Breast epithelium (tissue), 3 donors: ENCODE data around the gene BPIFB3.

ENCODE experiments used
- POLR2A ChIP-seq: fragments of 450-650 bp; IDR thresholded peaks from one replicate; pipeline ENCODE4 v1.6.1; 2016; ENCODE audit warnings: antibody characterized with exemption, mild to moderate bottlenecking, moderate library complexity
- POLR2AphosphoS5 ChIP-seq, 3 donors: sonication (generic); formaldehyde crosslinking; IDR thresholded peaks; one replicate each; pipeline ENCODE4 v1.6.1; 2017; ENCODE audit warnings: antibody characterized with exemption in 3 of 3
- TF ChIP-seq, protein P1 (sequence below), 3 donors: fragments of 450-650 bp; IDR thresholded peaks; one replicate each; pipeline ENCODE4 v1.5.1; 2016 to 2017; ENCODE audit warnings: antibody characterized with exemption in 3 of 3, mild to moderate bottlenecking in 3 of 3, moderate library complexity in 3 of 3

DNA sequence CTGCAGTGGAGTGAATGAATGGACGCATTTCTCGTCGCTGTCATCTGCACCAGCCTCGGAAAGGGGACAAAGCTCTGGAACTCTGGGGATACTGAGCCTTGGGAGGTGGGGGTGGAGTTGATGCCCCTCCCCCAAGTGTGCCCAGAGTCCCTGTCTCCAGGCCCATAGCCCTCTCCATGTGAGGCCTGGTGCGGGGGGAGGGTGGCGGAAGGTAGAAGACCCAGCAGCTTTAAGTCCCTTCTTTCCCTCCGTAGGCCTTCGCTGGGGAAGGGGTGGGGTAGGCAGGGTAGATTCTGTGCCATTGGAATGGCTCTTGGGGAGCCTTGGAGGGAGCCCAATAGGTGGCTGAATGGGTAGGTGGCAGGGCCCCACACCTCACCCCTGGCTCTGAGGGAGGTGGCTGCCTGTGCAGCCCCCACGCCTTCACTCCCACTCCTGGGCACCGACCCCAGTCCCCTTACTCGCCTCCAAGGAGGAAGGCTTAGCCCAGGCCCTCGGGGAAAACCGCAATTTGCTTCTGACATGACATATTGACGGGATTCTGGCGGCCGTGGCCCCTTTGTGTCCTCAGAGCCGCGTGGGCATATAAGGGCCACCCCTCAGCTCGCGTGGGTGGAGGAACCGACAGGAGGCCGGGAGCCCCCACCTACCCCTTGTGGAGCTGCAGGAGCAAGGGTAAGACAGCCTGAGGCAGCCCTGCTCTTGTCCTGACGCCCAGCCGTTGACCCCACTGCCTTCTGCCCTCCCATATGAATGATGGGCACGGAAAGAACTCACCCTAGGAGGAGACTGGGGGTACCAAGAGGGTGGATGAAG is at the start of gene BPIFB3:
- no peak for TF ChIP-seq POLR2AphosphoS5 (IDR thresholded peaks at IDR 0.05)
- TF ChIP-seq, protein P1, sequence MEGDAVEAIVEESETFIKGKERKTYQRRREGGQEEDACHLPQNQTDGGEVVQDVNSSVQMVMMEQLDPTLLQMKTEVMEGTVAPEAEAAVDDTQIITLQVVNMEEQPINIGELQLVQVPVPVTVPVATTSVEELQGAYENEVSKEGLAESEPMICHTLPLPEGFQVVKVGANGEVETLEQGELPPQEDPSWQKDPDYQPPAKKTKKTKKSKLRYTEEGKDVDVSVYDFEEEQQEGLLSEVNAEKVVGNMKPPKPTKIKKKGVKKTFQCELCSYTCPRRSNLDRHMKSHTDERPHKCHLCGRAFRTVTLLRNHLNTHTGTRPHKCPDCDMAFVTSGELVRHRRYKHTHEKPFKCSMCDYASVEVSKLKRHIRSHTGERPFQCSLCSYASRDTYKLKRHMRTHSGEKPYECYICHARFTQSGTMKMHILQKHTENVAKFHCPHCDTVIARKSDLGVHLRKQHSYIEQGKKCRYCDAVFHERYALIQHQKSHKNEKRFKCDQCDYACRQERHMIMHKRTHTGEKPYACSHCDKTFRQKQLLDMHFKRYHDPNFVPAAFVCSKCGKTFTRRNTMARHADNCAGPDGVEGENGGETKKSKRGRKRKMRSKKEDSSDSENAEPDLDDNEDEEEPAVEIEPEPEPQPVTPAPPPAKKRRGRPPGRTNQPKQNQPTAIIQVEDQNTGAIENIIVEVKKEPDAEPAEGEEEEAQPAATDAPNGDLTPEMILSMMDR (IDR thresholded peaks at IDR 0.05), result no peak
- no peak for TF ChIP-seq POLR2A
